Measurements from ENCODE around the gene RFT1.

Gene RFT1

GRCh38 chr3:53163444-53164387 is 33.5 kb upstream of the RFT1 start:
- Histone ChIP-seq H3K36me3 (ENCODE audit: control insufficient read depth in 5 of 5, insufficient read depth in 5 of 5, low read length in 5 of 5) (peaks cover 0 to 19% (median 4%) of the 10 kb centered on the region in 5 donors), H3K9ac (ENCODE audit: low read length in 5 of 5) (peak overlapping the region; percentile 57 to 82 (median 75)), H3K9me3 (ENCODE audit: control insufficient read depth in 5 of 5, low read length in 5 of 5) (no peaks in the 10 kb centered on the region), H3K27me3 (ENCODE audit: control insufficient read depth in 5 of 5, insufficient read depth in 4 of 5, low read length in 5 of 5) (no peaks in the 10 kb centered on the region), H3K4me3 (ENCODE audit: low read depth in 1 of 5, low read length in 5 of 5) (peak overlapping the region; percentile 63 to 95 (median 86)), H3K27ac (ENCODE audit: low read depth, low read length) (peak overlapping the region; percentile 78), H3K4me1 (ENCODE audit: control insufficient read depth in 5 of 5, insufficient read depth in 5 of 5, low read length in 5 of 5) (peaks cover 37 to 86% (median 84%) of the 10 kb centered on the region in 5 donors)

- Histone ChIP-seq H3K27ac (ENCODE audit: low read depth, low read length) (peak overlapping the region; percentile 78), H3K36me3 (ENCODE audit: control insufficient read depth in 5 of 5, insufficient read depth in 5 of 5, low read length in 5 of 5) (peaks cover 0 to 19% (median 4%) of the 10 kb centered on the region in 5 donors), H3K4me3 (ENCODE audit: low read depth in 1 of 5, low read length in 5 of 5) (peak overlapping the region; percentile 63 to 95 (median 86)), H3K9ac (ENCODE audit: low read length in 5 of 5) (peak overlapping the region; percentile 57 to 82 (median 75)), H3K9me3 (ENCODE audit: control insufficient read depth in 5 of 5, low read length in 5 of 5) (no peaks in the 10 kb centered on the region), H3K27me3 (ENCODE audit: control insufficient read depth in 5 of 5, insufficient read depth in 4 of 5, low read length in 5 of 5) (no peaks in the 10 kb centered on the region), H3K4me1 (ENCODE audit: control insufficient read depth in 5 of 5, insufficient read depth in 5 of 5, low read length in 5 of 5) (peaks cover 36 to 86% (median 84%) of the 10 kb centered on the region in 5 donors)
These were observed 32.6 kb upstream of the RFT1 start for GRCh38 chr3:53162672-53163443.

- Histone ChIP-seq H3K36me3 (ENCODE audit: control insufficient read depth in 5 of 5, insufficient read depth in 5 of 5, low read length in 5 of 5) (peaks cover 0 to 19% (median 4%) of the 10 kb centered on the region in 5 donors), H3K27me3 (ENCODE audit: control insufficient read depth in 5 of 5, insufficient read depth in 4 of 5, low read length in 5 of 5) (no peaks in the 10 kb centered on the region), H3K9me3 (ENCODE audit: control insufficient read depth in 5 of 5, low read length in 5 of 5) (no peaks in the 10 kb centered on the region), H3K4me1 (ENCODE audit: control insufficient read depth in 5 of 5, insufficient read depth in 5 of 5, low read length in 5 of 5) (peaks cover 30 to 83% (median 80%) of the 10 kb centered on the region in 5 donors), H3K4me3 (ENCODE audit: low read depth in 1 of 5, low read length in 5 of 5) (peak overlapping the region; percentile 74 to 95 (median 86)), H3K27ac (ENCODE audit: low read depth, low read length) (peak overlapping the region; percentile 78), H3K9ac (ENCODE audit: low read length in 5 of 5) (peak overlapping the region; percentile 57 to 98 (median 93))
These were observed 31.8 kb upstream of the RFT1 start for GRCh38 chr3:53161820-53162671.

GRCh38 chr3:53161450-53161819 is 31.2 kb upstream of the RFT1 start:
- Histone ChIP-seq H3K9ac (ENCODE audit: low read length in 5 of 5) (peak overlapping the region in 4 of 5 donors; percentile 87 to 98 (median 95)), H3K4me3 (ENCODE audit: low read depth in 1 of 5, low read length in 5 of 5) (peak overlapping the region in 4 of 5 donors; percentile 74 to 87 (median 80)), H3K9me3 (ENCODE audit: control insufficient read depth in 5 of 5, low read length in 5 of 5) (no peaks in the 10 kb centered on the region), H3K36me3 (ENCODE audit: control insufficient read depth in 5 of 5, insufficient read depth in 5 of 5, low read length in 5 of 5) (peaks cover 0 to 18% (median 4%) of the 10 kb centered on the region in 5 donors), H3K27ac (ENCODE audit: low read depth, low read length) (peak overlapping the region; percentile 78), H3K4me1 (ENCODE audit: control insufficient read depth in 5 of 5, insufficient read depth in 5 of 5, low read length in 5 of 5) (peaks cover 25 to 83% (median 75%) of the 10 kb centered on the region in 5 donors), H3K27me3 (ENCODE audit: control insufficient read depth in 5 of 5, insufficient read depth in 4 of 5, low read length in 5 of 5) (no peaks in the 10 kb centered on the region)

GRCh38 chr3:53160660-53161449 is 30.6 kb upstream of the RFT1 start, which contains the start of gene PRKCD:
Gene PRKCD (plus strand): TSS chr3:53161209. CDS start chr3:53178423, 17,214 bp downstream.
- peaks cover 0 to 12% (median 3%) of the 10 kb centered on the region in 5 donors for H3K36me3 ChIP-seq (ENCODE audit: control insufficient read depth in 5 of 5, insufficient read depth in 5 of 5, low read length in 5 of 5)
- peaks cover 22 to 83% (median 74%) of the 10 kb centered on the region in 5 donors for H3K4me1 ChIP-seq (ENCODE audit: control insufficient read depth in 5 of 5, insufficient read depth in 5 of 5, low read length in 5 of 5)
- no peaks in the 10 kb centered on the region for H3K9me3 ChIP-seq (ENCODE audit: control insufficient read depth in 5 of 5, low read length in 5 of 5)
- H3K27me3 ChIP-seq (ENCODE audit: control insufficient read depth in 5 of 5, insufficient read depth in 4 of 5, low read length in 5 of 5): no peaks in the 10 kb centered on the region
- H3K27ac ChIP-seq (ENCODE audit: low read depth, low read length): peak within 1 kb of the TSS; percentile 90
- H3K4me3 ChIP-seq (ENCODE audit: low read depth in 1 of 5, low read length in 5 of 5): peak within 1 kb of the TSS; percentile 74 to 95 (median 86)
- peak within 1 kb of the TSS; percentile 73 to 98 (median 93) for H3K9ac ChIP-seq (ENCODE audit: low read length in 5 of 5)

GRCh38 chr3:53160061-53160659 is 29.9 kb upstream of the RFT1 start:
- no peaks in the 10 kb centered on the region for H3K27me3 ChIP-seq (ENCODE audit: control insufficient read depth in 5 of 5, insufficient read depth in 4 of 5, low read length in 5 of 5)
- no peaks in the 10 kb centered on the region for H3K9me3 ChIP-seq (ENCODE audit: control insufficient read depth in 5 of 5, low read length in 5 of 5)
- peaks cover 0 to 6% (median 3%) of the 10 kb centered on the region in 5 donors for H3K36me3 ChIP-seq (ENCODE audit: control insufficient read depth in 5 of 5, insufficient read depth in 5 of 5, low read length in 5 of 5)
- H3K4me1 ChIP-seq (ENCODE audit: control insufficient read depth in 5 of 5, insufficient read depth in 5 of 5, low read length in 5 of 5): peaks cover 22 to 83% (median 75%) of the 10 kb centered on the region in 5 donors
- H3K9ac ChIP-seq (ENCODE audit: low read length in 5 of 5): peak overlapping the region; percentile 68 to 77 (median 72)
- peak overlapping the region; percentile 90 for H3K27ac ChIP-seq (ENCODE audit: low read depth, low read length)
- peak overlapping the region; percentile 68 to 87 (median 74) for H3K4me3 ChIP-seq (ENCODE audit: low read depth in 1 of 5, low read length in 5 of 5)

- Histone ChIP-seq H3K4me3 (ENCODE audit: low read depth in 1 of 5, low read length in 5 of 5) (peak overlapping the region in 2 of 5 donors; percentile 4 to 86), H3K27me3 (ENCODE audit: control insufficient read depth in 5 of 5, insufficient read depth in 4 of 5, low read length in 5 of 5) (no peaks in the 10 kb centered on the region), H3K27ac (ENCODE audit: low read depth, low read length) (peak overlapping the region; percentile 90), H3K36me3 (ENCODE audit: control insufficient read depth in 5 of 5, insufficient read depth in 5 of 5, low read length in 5 of 5) (no peaks in the 10 kb centered on the region), H3K4me1 (ENCODE audit: control insufficient read depth in 5 of 5, insufficient read depth in 5 of 5, low read length in 5 of 5) (peaks cover 22 to 83% (median 72%) of the 10 kb centered on the region in 5 donors), H3K9me3 (ENCODE audit: control insufficient read depth in 5 of 5, low read length in 5 of 5) (no peaks in the 10 kb centered on the region), H3K9ac (ENCODE audit: low read length in 5 of 5) (peak overlapping the region in 2 of 5 donors; percentile 68 to 77)
These were observed 29.2 kb upstream of the RFT1 start for GRCh38 chr3:53159156-53160060.

- Histone ChIP-seq H3K4me3 (ENCODE audit: low read depth in 1 of 5, low read length in 5 of 5) (no peak overlapping the region), H3K9ac (ENCODE audit: low read length in 5 of 5) (peak overlapping the region in 1 of 5 donors; percentile 21), H3K4me1 (ENCODE audit: control insufficient read depth in 5 of 5, insufficient read depth in 5 of 5, low read length in 5 of 5) (peaks cover 22 to 83% (median 73%) of the 10 kb centered on the region in 5 donors), H3K27ac (ENCODE audit: low read depth, low read length) (peak overlapping the region; percentile 90), H3K9me3 (ENCODE audit: control insufficient read depth in 5 of 5, low read length in 5 of 5) (no peaks in the 10 kb centered on the region), H3K27me3 (ENCODE audit: control insufficient read depth in 5 of 5, insufficient read depth in 4 of 5, low read length in 5 of 5) (no peaks in the 10 kb centered on the region), H3K36me3 (ENCODE audit: control insufficient read depth in 5 of 5, insufficient read depth in 5 of 5, low read length in 5 of 5) (no peaks in the 10 kb centered on the region)
These were observed 28.5 kb upstream of the RFT1 start for GRCh38 chr3:53158765-53159155.
